Retinal pigment epithelial cell (primary cell): ENCODE results near the gene COL26A1.

Source experiments
- DNase-seq: peaks from one replicate; pipeline ENCODE4 v3.0.0-alpha.2; 2010; ENCODE audit warnings: low read depth
- H3K4me3 ChIP-seq: 2 replicates; pipeline ENCODE4 v1.5.1; 2011; ENCODE audit warnings: mild to moderate bottlenecking, low read length, control low read depth, moderate library complexity
- CTCF ChIP-seq: conservative IDR thresholded peaks from 2 replicates; pipeline ENCODE4 v1.5.1; 2011; ENCODE audit warnings: low read depth, low read length, control low read depth, inconsistent platforms

The COL26A1 gene

GRCh38 chr7:101357433-101357832 is 5.2 kb upstream of the COL26A1 start:
- no peak for TF ChIP-seq CTCF
- no peak for DNase-seq
- H3K4me3 ChIP-seq: no peak overlapping the region

GRCh38 chr7:101363196-101363733 is 590 bp downstream of the COL26A1 start:
- DNase-seq: no peak
- TF ChIP-seq CTCF: no peak
- H3K4me3 ChIP-seq: peak overlapping the region; percentile 52

GRCh38 chr7:101363734-101364374 is 1.2 kb downstream of the COL26A1 start:
- DNase-seq: no peak
- H3K4me3 ChIP-seq: peak overlapping the region; percentile 52
- peak; percentile 81 for TF ChIP-seq CTCF

GRCh38 chr7:101365956-101366355 is 3.3 kb downstream of the COL26A1 start:
- TF ChIP-seq CTCF: no peak
- DNase-seq: no peak
- no peak overlapping the region for H3K4me3 ChIP-seq

- TF ChIP-seq CTCF: no peak
- no peak overlapping the region for H3K4me3 ChIP-seq
- DNase-seq: no peak
Observed at GRCh38 chr7:101367676-101368075, 5.0 kb downstream of the COL26A1 start.

- no peak for DNase-seq
- no peak for TF ChIP-seq CTCF
- no peak overlapping the region for H3K4me3 ChIP-seq
Observed at GRCh38 chr7:101368422-101369165, 5.9 kb downstream of the COL26A1 start.

- no peak for TF ChIP-seq CTCF
- DNase-seq: no peak
- no peak overlapping the region for H3K4me3 ChIP-seq
Observed at GRCh38 chr7:101370836-101371235, 8.2 kb downstream of the COL26A1 start.
